Hepatocyte (in vitro differentiated cells): Measurements from ENCODE around the gene XPO6. TPM values are rescaled to one million over a fixed set of nuclear protein-coding genes. Genes with fewer than 3 reads are reported as not detected.

Source experiments
- DNase-seq: peaks from one replicate; pipeline ENCODE4 v3.0.0-alpha.2; 2016; ENCODE audit warnings: low spot score
- H2AFZ ChIP-seq: fragments of 200-600 bp; sonication (generic); 2 replicates; pipeline ENCODE4 v1.6.0; 2016; ENCODE audit warnings: antibody characterized with exemption, mild to moderate bottlenecking
- H3K27ac ChIP-seq: fragments of 200-600 bp; sonication (generic); 2 replicates; pipeline ENCODE4 v1.5.1; 2016; ENCODE audit warnings: mild to moderate bottlenecking
- H3K27me3 ChIP-seq: fragments of 200-600 bp; sonication (generic); 2 replicates; pipeline ENCODE4 v1.6.1; 2016
- H3K36me3 ChIP-seq: fragments of 200-600 bp; sonication (generic); replicated peaks from 2 replicates; pipeline ENCODE4 v1.5.1; 2016; ENCODE audit warnings: low read depth; ENCODE audit not compliant: insufficient read depth
- H3K4me1 ChIP-seq: fragments of 200-600 bp; sonication (generic); 2 replicates; pipeline ENCODE4 v1.5.1; 2016; ENCODE audit warnings: mild to moderate bottlenecking, moderate library complexity; ENCODE audit not compliant: insufficient read depth
- H3K4me2 ChIP-seq: fragments of 200-600 bp; sonication (generic); 2 replicates; pipeline ENCODE4 v1.6.0; 2016
- H3K4me3 ChIP-seq: fragments of 200-600 bp; sonication (generic); 2 replicates; pipeline ENCODE4 v1.5.1; 2016; ENCODE audit warnings: mild to moderate bottlenecking
- H3K79me2 ChIP-seq: fragments of 200-600 bp; sonication (generic); 2 replicates; pipeline ENCODE4 v1.6.0; 2017; ENCODE audit warnings: mild to moderate bottlenecking
- H3K9me2 ChIP-seq: fragments of 200-600 bp; sonication (generic); replicated peaks from 2 replicates; pipeline ENCODE4 v1.6.0; 2017; ENCODE audit warnings: mild to moderate bottlenecking; ENCODE audit not compliant: insufficient read depth
- H3K9me3 ChIP-seq: fragments of 200-600 bp; sonication (generic); 2 replicates; pipeline ENCODE4 v1.5.1; 2016; ENCODE audit warnings: low read depth, mild to moderate bottlenecking
- H4K20me1 ChIP-seq: fragments of 200-600 bp; sonication (generic); 2 replicates; pipeline ENCODE4 v1.6.0; 2016; ENCODE audit warnings: mild to moderate bottlenecking; ENCODE audit not compliant: insufficient read depth, poor library complexity, severe bottlenecking
- CTCF ChIP-seq: fragments of 200-600 bp; sonication (generic); IDR thresholded peaks from 2 replicates; pipeline ENCODE4 v1.5.1; 2016; ENCODE audit warnings: antibody characterized with exemption, mild to moderate bottlenecking; ENCODE audit not compliant: poor library complexity
- EZH2 ChIP-seq: fragments of 200-600 bp; sonication (generic); IDR thresholded peaks from 2 replicates; pipeline ENCODE4 v1.6.1; 2016; ENCODE audit warnings: antibody characterized with exemption, mild to moderate bottlenecking, borderline replicate concordance
- EZH2phosphoT487 ChIP-seq: fragments of 200-600 bp; sonication (generic); IDR thresholded peaks from one replicate; pipeline ENCODE4 v1.6.1; 2018; ENCODE audit warnings: antibody characterized with exemption, mild to moderate bottlenecking, low read depth, moderate library complexity; ENCODE audit not compliant: unreplicated experiment, severe bottlenecking
- WGBS: methylation state at CpG from one replicate; pipeline ENCODE4 v1.1.6; 2016; ENCODE audit warnings: low lambda C conversion rate; ENCODE audit errors: missing lambda C conversion rate; 5-methylcytosine and 5-hydroxymethylcytosine counted together
- polyA plus RNA-seq: library from polyadenylated mRNA; unstranded; fragments of >200 nt; fragmentation: Nextera tagmentation; extraction: Ambion mirVana; gene quantifications from 2 replicates; pipeline ENCODE4 v1.2.1, GENCODE V29; 2016
- total RNA-seq: library from RNA; depleted of rRNA; stranded (reverse); fragments of >200 nt; gene quantifications from 2 replicates; pipeline ENCODE4 v1.2.3, GENCODE V29; 2014

The XPO6 gene
- total and polyA plus RNA-seq, 2 experiments from 2014 or later = 39.8 to 111 TPM

- H3K4me2 ChIP-seq = no peak overlapping the region
- H3K9me3 ChIP-seq = no peaks in the 10 kb centered on the region
- no peaks in the 10 kb centered on the region for H3K4me1 ChIP-seq
- H2AFZ ChIP-seq = no peak overlapping the region
- H4K20me1 ChIP-seq = no peaks in the 10 kb centered on the region
- no peak overlapping the region for H3K27ac ChIP-seq
- TF ChIP-seq EZH2 (no peak), EZH2phosphoT487 (no peak), CTCF (no peak)
- H3K4me3 ChIP-seq = no peak overlapping the region
- H3K9me2 ChIP-seq = no peaks in the 10 kb centered on the region
- no peak for DNase-seq
- 84% methylated on average over 12 of the region's 12 CpGs for whole genome bisulfite sequencing
- no peaks in the 10 kb centered on the region for H3K36me3 ChIP-seq
- no peaks in the 10 kb centered on the region for H3K79me2 ChIP-seq
- H3K27me3 ChIP-seq = no peaks in the 10 kb centered on the region
Measured at GRCh38 chr16:28085389-28086171, 126.2 kb downstream of the XPO6 start.

- DNase-seq = no peak
- no peak for TF ChIP-seq EZH2phosphoT487
- Histone ChIP-seq H3K27me3 (no peaks in the 10 kb centered on the region), H3K79me2 (no peaks in the 10 kb centered on the region), H3K4me1 (no peaks in the 10 kb centered on the region), H2AFZ (no peak overlapping the region), H3K4me3 (no peak overlapping the region), H3K9me3 (no peaks in the 10 kb centered on the region), H3K4me2 (no peak overlapping the region), H3K27ac (no peak overlapping the region), H4K20me1 (no peaks in the 10 kb centered on the region), H3K36me3 (no peaks in the 10 kb centered on the region), H3K9me2 (no peaks in the 10 kb centered on the region)
- WGBS = 91% methylated on average over 6 of the region's 6 CpGs
Measured at GRCh38 chr16:28084209-28084608, 127.6 kb downstream of the XPO6 start.

GRCh38 chr16:28082624-28083023, 129.1 kb downstream of the XPO6 start:
- H3K4me3 ChIP-seq = no peak overlapping the region
- 44% methylated on average over 13 of the region's 13 CpGs for WGBS
- H4K20me1 ChIP-seq = no peaks in the 10 kb centered on the region
- H3K79me2 ChIP-seq = no peaks in the 10 kb centered on the region
- no peaks in the 10 kb centered on the region for H3K9me3 ChIP-seq
- H2AFZ ChIP-seq = no peak overlapping the region
- no peaks in the 10 kb centered on the region for H3K4me1 ChIP-seq
- peak; percentile 59 for DNase-seq
- TF ChIP-seq EZH2 = no peak
- no peak for TF ChIP-seq CTCF
- TF ChIP-seq EZH2phosphoT487 = no peak
- peak overlapping the region; percentile 41 for H3K4me2 ChIP-seq
- H3K27ac ChIP-seq = peak overlapping the region; percentile 81
- H3K36me3 ChIP-seq = no peaks in the 10 kb centered on the region
- no peaks in the 10 kb centered on the region for H3K27me3 ChIP-seq
- H3K9me2 ChIP-seq = no peaks in the 10 kb centered on the region

GRCh38 chr16:28081391-28081968, 130.3 kb downstream of the XPO6 start:
- Histone ChIP-seq H2AFZ (no peak overlapping the region), H3K4me1 (no peaks in the 10 kb centered on the region), H3K4me3 (no peak overlapping the region), H3K9me3 (no peaks in the 10 kb centered on the region), H3K27me3 (no peaks in the 10 kb centered on the region), H3K27ac (peak overlapping the region; percentile 24), H3K79me2 (no peaks in the 10 kb centered on the region), H3K36me3 (no peaks in the 10 kb centered on the region), H3K4me2 (no peak overlapping the region), H3K9me2 (no peaks in the 10 kb centered on the region), H4K20me1 (no peaks in the 10 kb centered on the region)
- 85% methylated on average over 9 of the region's 9 CpGs for WGBS
- DNase-seq = no peak
- TF ChIP-seq EZH2 = no peak
- TF ChIP-seq CTCF = no peak
- TF ChIP-seq EZH2phosphoT487 = no peak
